Ovary (tissue), 3 donors: ENCODE measurements around the gene BPIFB4.

Experiments
- POLR2A ChIP-seq: fragments of 450-650 bp; IDR thresholded peaks from one replicate; pipeline ENCODE4 v1.6.1; 2017; ENCODE audit warnings: antibody characterized with exemption, mild to moderate bottlenecking, moderate library complexity
- TF ChIP-seq, protein P1 (sequence below), 3 donors: fragments of 450-650 bp in 2 of 3; fragments of 200-600 bp in 1 of 3; IDR thresholded peaks; one replicate each; pipeline versions ENCODE4 v1.5.1 to v1.8.0; 2016 to 2022; ENCODE audit warnings: antibody characterized with exemption in 3 of 3, mild to moderate bottlenecking in 1 of 3
- donor health status: DM: no; HTN: no; CAD: no.

DNA sequence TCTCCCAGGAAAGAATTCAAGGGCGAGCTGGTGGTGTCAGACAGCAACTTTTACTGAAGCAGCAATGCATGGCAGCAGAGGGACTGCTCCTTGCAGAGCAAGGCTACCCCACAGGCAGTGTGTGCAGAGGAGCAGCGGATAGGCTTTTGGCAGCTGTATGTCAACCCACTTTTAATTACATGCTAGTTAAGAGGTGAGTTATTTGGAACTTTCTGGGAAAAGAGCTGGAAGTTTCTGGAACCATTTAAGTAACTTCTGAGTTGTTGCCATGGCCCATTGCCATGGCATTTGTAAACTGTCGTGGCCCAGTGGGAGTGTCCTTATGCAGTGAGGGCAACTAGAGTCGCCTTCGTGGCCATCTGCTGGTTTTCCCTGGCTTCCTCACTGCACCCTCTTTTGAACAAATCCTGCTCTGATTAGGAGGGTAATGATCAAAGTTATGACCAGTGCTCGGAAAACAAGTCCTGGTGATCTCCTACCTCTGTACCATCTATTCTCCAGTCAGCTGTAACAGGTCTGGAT, 34.0 kb downstream of the BPIFB4 start:
- TF ChIP-seq, protein P1, sequence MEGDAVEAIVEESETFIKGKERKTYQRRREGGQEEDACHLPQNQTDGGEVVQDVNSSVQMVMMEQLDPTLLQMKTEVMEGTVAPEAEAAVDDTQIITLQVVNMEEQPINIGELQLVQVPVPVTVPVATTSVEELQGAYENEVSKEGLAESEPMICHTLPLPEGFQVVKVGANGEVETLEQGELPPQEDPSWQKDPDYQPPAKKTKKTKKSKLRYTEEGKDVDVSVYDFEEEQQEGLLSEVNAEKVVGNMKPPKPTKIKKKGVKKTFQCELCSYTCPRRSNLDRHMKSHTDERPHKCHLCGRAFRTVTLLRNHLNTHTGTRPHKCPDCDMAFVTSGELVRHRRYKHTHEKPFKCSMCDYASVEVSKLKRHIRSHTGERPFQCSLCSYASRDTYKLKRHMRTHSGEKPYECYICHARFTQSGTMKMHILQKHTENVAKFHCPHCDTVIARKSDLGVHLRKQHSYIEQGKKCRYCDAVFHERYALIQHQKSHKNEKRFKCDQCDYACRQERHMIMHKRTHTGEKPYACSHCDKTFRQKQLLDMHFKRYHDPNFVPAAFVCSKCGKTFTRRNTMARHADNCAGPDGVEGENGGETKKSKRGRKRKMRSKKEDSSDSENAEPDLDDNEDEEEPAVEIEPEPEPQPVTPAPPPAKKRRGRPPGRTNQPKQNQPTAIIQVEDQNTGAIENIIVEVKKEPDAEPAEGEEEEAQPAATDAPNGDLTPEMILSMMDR (IDR thresholded peaks at IDR 0.05): no peak
- no peak for TF ChIP-seq POLR2A
